ENCODE data around the gene H1-8. TPM values are rescaled to one million over a fixed set of nuclear protein-coding genes. Genes with fewer than 3 reads are reported as not detected.

Gene H1-8
- total RNA-seq, 4 donors from 2014 or later, result not detected

DNA sequence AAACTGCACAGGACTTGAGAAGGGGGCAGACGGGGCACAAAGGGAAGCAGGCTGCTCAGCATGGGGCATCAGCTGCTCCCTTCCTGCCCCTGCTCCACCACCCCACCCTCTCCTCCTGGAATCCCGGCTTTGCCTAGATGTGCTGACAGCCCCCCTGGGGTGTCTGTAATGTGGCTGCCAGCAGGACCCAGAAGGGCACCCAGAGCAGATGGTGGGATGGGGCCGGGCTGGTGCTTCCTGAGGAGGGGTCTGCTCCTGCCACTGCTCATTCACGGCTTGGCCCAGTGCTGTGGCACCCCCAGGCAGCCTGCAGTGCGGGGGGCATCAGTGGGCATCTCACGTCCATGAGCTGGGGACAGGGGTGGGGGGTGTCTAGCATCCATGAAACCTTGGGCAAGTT, 10.2 kb downstream of the H1-8 start:
- Histone ChIP-seq H3K4me3 (no peak overlapping the region), H3K27me3 (no peaks in the 10 kb centered on the region), H3K4me1 (peaks cover 6 to 58% (median 19%) of the 10 kb centered on the region in 3 donors), H3K36me3 (peaks cover 0 to 18% (median 0%) of the 10 kb centered on the region in 3 donors), H3K27ac (peak overlapping the region in 1 of 4 donors; percentile 22), H3K9me3 (no peaks in the 10 kb centered on the region)
- DNase-seq, result no peak
- WGBS, 2 donors, result 70 to 77% methylated on average over 4 of the region's 6 CpGs
- TF ChIP-seq POLR2A (IDR thresholded peaks at IDR 0.05), result no peak
- TF ChIP-seq, protein P1, sequence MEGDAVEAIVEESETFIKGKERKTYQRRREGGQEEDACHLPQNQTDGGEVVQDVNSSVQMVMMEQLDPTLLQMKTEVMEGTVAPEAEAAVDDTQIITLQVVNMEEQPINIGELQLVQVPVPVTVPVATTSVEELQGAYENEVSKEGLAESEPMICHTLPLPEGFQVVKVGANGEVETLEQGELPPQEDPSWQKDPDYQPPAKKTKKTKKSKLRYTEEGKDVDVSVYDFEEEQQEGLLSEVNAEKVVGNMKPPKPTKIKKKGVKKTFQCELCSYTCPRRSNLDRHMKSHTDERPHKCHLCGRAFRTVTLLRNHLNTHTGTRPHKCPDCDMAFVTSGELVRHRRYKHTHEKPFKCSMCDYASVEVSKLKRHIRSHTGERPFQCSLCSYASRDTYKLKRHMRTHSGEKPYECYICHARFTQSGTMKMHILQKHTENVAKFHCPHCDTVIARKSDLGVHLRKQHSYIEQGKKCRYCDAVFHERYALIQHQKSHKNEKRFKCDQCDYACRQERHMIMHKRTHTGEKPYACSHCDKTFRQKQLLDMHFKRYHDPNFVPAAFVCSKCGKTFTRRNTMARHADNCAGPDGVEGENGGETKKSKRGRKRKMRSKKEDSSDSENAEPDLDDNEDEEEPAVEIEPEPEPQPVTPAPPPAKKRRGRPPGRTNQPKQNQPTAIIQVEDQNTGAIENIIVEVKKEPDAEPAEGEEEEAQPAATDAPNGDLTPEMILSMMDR (IDR thresholded peaks at IDR 0.05), result no peak
- intact Hi-C loops (cut with DNase I), result no loop called here

DNA sequence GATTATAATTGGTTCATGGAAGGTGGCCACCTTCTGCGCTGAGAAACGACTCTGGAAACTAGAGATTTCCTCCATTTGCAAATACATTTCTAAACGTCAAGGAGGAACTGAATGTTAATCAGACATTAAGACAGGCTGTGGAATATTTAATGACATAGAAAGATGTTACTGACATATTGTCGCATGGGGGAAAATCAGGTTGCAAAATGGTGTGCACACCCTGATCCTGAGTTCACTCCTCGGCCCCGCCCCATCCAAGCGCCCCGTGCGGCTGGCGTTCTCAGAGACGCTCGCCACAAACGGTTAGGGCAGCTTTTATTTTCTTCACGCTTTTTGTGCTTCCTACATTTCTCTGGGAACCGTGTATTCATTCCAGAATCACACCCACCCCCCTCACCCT, 10.7 kb downstream of the H1-8 start:
- H3K27me3 ChIP-seq, result no peaks in the 10 kb centered on the region
- DNase-seq, result no peak
- 46 to 62% methylated on average over 15 of the region's 15 CpGs for WGBS, 2 donors
- H3K4me1 ChIP-seq, result peaks cover 6 to 64% (median 20%) of the 10 kb centered on the region in 3 donors
- intact Hi-C loops (cut with DNase I), result no loop called here
- H3K9me3 ChIP-seq, result no peaks in the 10 kb centered on the region
- peak overlapping the region in 1 of 4 donors; percentile 22 for H3K27ac ChIP-seq
- H3K36me3 ChIP-seq, result peaks cover 0 to 24% (median 0%) of the 10 kb centered on the region in 3 donors
- no peak overlapping the region for H3K4me3 ChIP-seq
- TF ChIP-seq, protein P1 (IDR thresholded peaks at IDR 0.05), result no peak
- no peak for TF ChIP-seq POLR2A (IDR thresholded peaks at IDR 0.05)

- Histone ChIP-seq H3K4me3 (no peak overlapping the region), H3K9me3 (no peaks in the 10 kb centered on the region), H3K27ac (peak overlapping the region in 2 of 4 donors; percentile 10 to 22), H3K27me3 (no peaks in the 10 kb centered on the region), H3K4me1 (peaks cover 6 to 72% (median 25%) of the 10 kb centered on the region in 3 donors), H3K36me3 (peaks cover 0 to 32% (median 0%) of the 10 kb centered on the region in 3 donors)
- intact Hi-C loops (cut with DNase I), result no loop called here
- TF ChIP-seq, protein P1 (IDR thresholded peaks at IDR 0.05), result no peak
- TF ChIP-seq POLR2A (IDR thresholded peaks at IDR 0.05), result no peak
- WGBS, 2 donors, result 49 to 68% methylated on average over 6 to 11 of the region's 13 CpGs
- no peak for DNase-seq
Observed at GRCh38 chr3:129554356-129555152, 11.6 kb downstream of the H1-8 start.

DNA sequence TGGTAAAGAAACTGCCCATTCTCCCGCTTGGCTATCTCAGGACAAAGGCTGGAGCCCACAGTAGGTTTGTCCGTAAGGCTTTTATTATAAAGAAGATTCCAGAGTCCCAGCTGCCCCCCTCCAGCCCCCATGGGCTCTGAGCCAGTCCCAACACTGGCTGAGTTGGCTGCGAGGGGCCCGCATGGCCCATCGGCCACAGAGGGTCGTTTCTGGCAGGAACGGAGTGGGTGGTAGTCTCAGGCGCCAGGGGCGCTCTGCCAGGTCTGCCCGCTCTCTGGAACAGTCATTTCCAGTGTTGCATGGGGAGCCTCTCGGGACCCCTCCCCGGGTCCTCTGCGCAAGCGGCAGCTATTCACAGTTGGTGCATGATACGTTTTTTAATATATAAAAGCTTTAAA, 12.2 kb downstream of the H1-8 start:
- Histone ChIP-seq H3K36me3 (peaks cover 0 to 38% (median 0%) of the 10 kb centered on the region in 3 donors), H3K27me3 (no peaks in the 10 kb centered on the region), H3K4me1 (peaks cover 6 to 78% (median 28%) of the 10 kb centered on the region in 3 donors), H3K9me3 (no peaks in the 10 kb centered on the region), H3K4me3 (no peak overlapping the region), H3K27ac (peak overlapping the region in 1 of 4 donors; percentile 22)
- DNase-seq, result no peak
- TF ChIP-seq, protein P1 (IDR thresholded peaks at IDR 0.05), result no peak
- no peak for TF ChIP-seq POLR2A (IDR thresholded peaks at IDR 0.05)
- intact Hi-C loops (cut with DNase I), result no loop called here
- WGBS, 2 donors, result 66 to 80% methylated on average over 6 to 13 of the region's 15 CpGs

- Histone ChIP-seq H3K4me3 (no peak overlapping the region), H3K27ac (no peak overlapping the region), H3K27me3 (no peaks in the 10 kb centered on the region), H3K36me3 (peaks cover 0 to 41% (median 0%) of the 10 kb centered on the region in 3 donors), H3K9me3 (no peaks in the 10 kb centered on the region), H3K4me1 (peaks cover 6 to 85% (median 30%) of the 10 kb centered on the region in 3 donors)
- no peak for DNase-seq
- 63 to 91% methylated on average over 6 to 10 of the region's 18 CpGs for WGBS, 2 donors
- intact Hi-C loops (cut with DNase I), result no loop called here
- TF ChIP-seq POLR2A (IDR thresholded peaks at IDR 0.05), result no peak
- TF ChIP-seq, protein P1 (IDR thresholded peaks at IDR 0.05), result no peak
Observed at GRCh38 chr3:129555616-129556357, 12.8 kb downstream of the H1-8 start.
